Hematopoietic multipotent progenitor cell treated with erythropoietin and hydrocortisone succinate and interleukin-3 and kit ligand, for 8 days (in vitro differentiated cells): ENCODE data around the gene VWA8.
"Not testable (repeated sequence)": the region's sequence is repeated elsewhere in the genome, so short reads cannot be mapped to it uniquely, and the experiment has no call there.

Source experiments
- DNase-seq: peaks from one replicate; pipeline ENCODE4 v3.0.0-alpha.2; 2015

VWA8 gene

DNA sequence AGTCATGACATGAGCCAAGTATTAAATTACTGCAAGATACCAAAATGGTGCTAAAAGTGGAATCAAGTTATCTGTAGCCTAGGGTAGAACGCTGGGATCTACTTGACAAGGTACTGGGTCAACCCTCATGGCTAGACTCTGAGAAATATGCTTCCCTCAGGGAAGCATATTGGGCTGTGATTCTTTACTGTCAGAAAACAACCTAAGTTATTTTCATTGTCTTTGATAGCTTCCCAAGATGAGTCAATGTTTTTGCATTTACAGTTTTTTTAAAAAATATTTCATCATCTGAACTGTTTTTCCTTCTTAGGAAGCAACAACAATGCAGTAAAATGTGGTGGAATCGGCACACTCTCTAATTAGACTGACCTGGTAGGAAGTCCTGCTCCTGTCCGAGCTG is 285.6 kb downstream of the VWA8 start:
- DNase-seq: no peak

- no peak for DNase-seq
These were observed 286.7 kb downstream of the VWA8 start for GRCh38 chr13:41674246-41674645.

DNA sequence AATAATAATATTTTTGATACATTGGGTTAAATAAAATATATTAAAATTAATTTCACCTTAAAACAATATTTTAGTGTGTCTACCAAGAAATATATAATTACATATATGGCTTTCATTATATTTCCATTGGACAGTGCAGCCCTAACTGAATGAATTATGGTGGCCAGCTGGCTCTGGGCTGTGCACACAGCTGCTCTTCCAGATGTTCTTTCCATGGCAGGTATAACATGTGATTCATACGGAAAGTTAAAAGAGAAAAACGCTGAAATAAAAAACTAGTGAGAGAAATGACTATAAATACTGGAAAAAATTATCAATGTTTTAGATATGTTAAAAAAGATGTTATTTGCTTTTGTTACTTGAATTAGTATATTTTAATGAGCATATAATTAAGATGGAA is 287.3 kb downstream of the VWA8 start:
- DNase-seq: no peak

DNA sequence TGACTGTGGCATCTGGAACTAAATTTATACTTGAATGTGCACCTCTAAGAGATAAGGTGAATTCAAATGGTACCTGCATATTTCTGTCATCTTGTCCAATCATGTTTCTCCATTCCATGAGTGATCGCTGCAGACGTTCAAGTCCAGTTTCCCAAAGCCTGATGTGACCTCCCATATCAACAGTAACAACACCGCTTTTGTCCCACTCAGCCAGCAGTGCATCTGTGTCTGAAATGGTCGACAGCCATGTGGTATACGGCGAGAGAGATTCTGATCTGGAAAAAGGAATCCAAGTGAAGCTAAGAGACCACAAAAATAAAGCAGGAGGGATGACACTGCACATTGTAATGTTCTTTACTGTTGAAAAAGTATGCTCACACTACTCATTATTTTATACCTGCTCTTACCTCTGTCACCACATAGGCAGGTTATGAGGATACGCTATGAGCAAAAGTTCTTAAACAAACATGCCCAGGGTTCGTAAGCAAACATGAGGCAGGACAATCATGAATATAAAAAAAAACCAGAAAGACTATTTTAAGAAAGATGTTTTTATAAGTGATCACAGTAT is 290.0 kb downstream of the VWA8 start:
- DNase-seq: no peak

DNA sequence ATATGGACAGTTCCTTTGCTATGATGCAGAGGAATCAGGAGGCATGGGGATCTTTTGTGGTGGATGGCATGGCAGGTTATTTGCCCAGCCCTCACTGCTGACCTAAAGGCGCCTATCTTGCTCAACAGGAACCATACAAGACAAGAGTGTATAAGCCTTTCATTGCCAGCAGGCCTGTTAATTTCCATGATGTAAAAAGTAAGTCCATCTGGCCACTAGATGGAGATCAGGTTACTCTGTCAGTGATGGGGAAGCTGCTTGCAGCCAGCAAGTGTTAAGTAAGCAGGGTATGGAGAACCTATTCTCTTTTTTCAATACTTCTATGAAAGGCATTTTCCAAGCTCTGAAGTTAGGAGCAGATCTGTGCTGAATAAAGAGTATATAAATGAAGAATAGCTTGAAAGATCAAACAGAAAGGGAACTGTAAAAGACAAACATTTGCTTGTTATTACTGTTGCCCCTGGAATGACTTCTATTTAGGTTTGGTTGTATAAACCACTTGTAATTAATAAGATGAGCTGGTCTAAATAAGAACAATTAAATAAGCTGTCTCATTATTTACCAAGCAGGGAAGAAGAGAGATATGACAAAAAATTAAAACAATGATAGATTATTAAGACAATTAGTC is 292.7 kb downstream of the VWA8 start:
- DNase-seq: peak; percentile 90

DNA sequence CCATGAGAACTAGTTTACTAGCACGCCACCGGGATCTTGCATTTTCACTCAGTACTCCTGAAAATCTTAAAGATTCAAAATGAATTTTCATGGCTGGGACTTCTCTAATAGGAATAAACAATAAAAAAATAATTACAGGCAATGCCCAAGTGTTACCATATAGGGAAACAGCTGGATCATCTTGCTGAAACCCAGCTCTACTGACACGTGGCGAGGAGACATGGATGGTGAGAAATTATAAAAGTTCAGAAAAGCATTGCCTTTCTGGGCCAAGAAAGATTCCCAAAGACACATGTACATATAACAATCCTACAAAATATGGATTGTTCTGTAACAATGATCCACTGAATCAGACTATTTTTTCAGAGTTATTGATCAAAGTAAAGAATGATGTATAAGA is 294.3 kb downstream of the VWA8 start:
- no peak for DNase-seq

DNA sequence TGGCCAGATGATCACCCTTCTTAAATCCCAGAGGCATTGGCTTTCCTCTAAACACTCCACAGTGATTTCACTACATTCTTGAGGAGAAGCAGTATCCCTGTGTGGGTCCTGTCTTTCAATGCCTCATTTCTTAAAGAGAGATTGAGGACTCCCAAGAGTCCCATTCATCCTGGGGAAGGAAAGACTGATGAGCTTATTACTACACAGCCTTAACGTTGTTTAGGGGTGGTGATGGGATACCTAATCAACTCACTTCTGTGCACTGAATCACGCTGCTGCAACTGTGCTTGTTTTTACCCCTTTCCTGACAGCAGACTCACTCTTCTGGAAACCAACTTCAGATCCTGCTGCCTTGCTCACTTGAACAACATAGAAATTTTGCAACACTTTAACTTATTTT is 300.5 kb downstream of the VWA8 start:
- DNase-seq: no peak

- peak; percentile 5 for DNase-seq
These were observed 302.8 kb downstream of the VWA8 start for GRCh38 chr13:41658057-41658661.

DNA sequence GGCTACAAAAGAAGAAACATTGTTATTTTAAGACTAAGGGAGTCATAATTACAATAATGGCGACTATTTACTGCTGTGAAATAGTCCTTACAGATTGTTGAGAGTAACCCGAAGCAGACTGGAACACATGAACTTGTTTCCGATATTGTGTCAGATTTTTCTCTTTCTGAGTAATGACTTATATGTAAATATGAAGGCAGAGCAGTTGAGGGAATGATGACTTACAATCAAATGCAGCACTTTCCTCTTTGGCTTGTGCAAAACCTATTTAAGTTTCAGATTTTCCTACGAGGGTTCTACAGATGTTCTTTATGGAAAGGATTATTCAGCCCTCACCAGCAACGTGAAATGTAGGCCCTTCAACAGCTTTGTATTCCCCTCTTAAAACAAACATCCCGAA is 304.9 kb downstream of the VWA8 start:
- no peak for DNase-seq

DNA sequence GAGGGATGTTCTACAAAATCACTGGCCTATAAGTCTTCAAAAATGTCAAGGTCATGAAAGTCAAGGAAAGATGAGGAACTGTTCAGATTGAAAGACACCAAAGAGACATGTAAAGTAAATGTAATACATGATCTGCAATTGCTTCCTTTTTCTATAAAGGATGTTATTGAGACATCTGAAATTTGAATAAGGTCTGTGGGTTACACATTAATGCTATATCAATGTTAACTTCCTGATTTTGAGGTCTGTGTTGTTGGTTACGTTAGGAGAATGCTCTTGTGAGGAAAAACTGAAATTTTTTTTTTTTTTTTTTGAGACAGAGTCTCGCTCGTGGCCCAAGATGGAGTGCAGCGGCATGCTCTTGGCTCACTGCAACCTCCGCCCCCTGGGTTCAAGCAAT is 306.1 kb downstream of the VWA8 start:
- no peak for DNase-seq

- DNase-seq: peak; percentile 69
These were observed 308.1 kb downstream of the VWA8 start for GRCh38 chr13:41652735-41653361.

GRCh38 chr13:41651413-41652058 is 309.4 kb downstream of the VWA8 start:
- DNase-seq: no peak

GRCh38 chr13:41650706-41651105 is 310.2 kb downstream of the VWA8 start:
- no peak for DNase-seq

DNA sequence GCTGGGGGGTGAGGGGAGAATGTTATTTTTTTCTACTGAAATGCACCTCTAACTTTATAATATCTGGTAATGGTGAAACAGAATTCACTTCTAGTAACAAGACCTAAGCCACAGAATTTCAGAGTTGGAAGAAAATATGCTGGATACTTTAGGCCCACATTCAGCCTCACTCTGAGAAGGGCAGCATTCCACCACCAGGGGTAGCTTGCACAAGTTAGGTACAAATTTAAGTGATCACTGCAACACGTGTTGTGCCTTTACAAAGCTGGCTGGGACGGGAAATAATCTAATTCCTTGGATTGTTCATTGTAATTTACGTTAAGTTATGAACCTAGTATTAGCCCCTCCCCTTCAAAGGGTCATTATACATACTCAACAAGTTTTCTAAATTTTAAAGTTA is 311.2 kb downstream of the VWA8 start:
- DNase-seq: peak; percentile 18

- DNase-seq: no peak
These were observed 312.5 kb downstream of the VWA8 start for GRCh38 chr13:41648314-41648935.

DNA sequence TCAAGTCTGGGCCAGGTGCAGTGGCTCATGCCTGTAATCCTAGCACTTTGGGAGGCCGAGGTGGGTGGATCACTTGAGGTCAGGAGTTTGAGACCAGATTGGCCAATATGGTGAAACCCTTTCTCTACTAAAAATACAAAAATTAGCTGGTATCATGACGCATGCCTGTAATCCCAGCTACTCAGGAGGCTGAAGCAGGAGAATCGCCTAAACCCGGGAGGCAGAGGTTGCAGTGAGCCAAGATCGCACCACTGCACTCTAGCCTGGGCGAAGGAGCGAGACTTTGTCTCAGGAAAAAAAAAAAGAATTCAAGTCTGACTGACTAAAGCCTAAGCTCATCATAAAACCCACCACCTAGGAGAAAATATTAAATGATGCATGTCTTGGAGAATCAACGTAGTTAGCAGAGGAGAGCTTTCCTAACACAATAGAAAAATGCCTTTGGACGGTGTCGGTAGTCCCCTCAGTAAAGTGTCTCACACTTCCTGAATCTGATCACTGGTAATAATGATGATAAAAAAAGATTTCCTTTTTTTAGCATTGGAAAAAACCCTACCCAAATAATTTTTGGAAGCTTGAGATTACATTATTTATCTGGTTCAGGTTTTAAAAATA is 313.1 kb downstream of the VWA8 start:
- not testable (repeated sequence) for DNase-seq

DNA sequence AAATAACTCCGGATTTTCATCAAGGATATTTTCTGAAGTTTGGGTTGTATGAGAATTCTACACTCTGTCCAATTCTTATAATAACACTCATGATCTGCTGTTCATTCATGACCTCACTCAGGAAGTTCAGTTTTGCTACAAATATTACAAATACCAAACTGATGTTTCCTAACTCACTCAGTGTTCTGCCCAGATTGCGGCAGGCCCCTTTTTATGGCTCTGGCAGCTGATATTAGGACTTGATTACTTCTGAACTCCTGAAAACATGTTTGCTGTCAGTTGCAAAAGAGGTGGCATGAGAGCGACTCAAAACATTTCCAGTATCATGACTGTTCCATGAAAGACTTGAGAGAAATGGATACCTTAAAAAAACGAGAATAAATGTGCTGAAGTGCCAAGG is 315.6 kb downstream of the VWA8 start:
- DNase-seq: no peak

GRCh38 chr13:41644742-41645141 is 316.2 kb downstream of the VWA8 start:
- no peak for DNase-seq

- DNase-seq: no peak
These were observed 317.4 kb downstream of the VWA8 start for GRCh38 chr13:41643507-41643906.

- no peak for DNase-seq
These were observed 318.9 kb downstream of the VWA8 start for GRCh38 chr13:41641961-41642360.

DNA sequence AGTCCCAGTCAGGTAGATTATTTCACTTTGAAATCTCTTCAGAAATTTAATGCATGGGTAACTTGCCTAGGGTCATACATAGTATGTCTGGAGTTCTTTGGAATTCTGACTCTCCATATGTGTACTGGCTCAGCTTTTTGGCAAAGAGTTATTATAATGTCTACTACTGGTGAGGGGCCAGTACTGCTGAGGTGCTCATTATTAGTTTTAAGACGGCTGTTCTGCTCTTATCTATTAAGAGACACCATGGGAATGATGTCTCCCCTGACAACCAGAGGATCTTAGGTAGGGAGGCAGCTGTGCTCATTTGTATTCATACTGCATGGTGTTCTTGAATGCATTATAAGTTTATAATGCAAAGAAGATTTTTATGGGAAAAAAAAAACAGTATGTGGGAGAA is 319.5 kb downstream of the VWA8 start:
- no peak for DNase-seq

DNA sequence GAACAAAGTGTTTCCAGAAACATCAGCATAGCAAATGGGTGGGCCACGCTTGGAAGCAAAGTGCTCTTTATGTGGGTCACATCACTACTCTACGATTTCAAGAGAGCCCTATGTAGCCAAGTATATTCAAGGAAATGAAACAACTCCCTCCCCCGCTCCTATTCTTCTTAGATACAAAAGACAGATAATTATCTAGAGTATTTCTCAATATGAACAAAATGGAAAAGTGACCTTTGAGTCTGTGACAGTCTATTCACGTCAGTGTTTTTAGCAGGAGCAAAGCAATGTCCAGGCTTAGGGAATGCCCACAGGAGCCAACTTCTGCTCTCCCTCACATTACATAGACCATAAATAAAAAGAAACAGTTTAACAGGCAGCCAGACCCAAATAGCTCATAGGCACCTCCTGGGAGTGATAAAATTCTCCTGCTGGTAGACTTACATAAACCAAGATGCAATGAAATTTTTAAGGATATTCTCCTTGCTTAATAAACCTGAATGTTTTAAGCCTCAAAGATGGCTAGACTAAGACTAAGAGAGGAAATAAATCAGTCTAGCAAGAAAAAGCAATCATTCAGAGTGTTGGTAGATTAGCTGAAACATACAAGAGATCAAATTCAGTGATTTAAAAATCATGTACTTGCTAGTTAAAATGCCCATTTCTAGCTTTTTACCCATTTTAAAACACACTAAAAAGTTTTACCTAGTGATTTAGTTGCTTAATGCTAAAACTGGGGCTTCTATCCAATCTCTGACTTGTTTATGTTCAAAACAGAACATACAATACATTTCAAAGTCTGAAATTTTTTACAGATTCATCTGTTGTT is 320.7 kb downstream of the VWA8 start:
- DNase-seq: no peak
